ENCODE data around the gene ETV6. TPM values are rescaled to one million over a fixed set of nuclear protein-coding genes. Genes with fewer than 3 reads are reported as not detected.
A peak's percentile ranks its signal among the peaks of the same experiment; 100 is the strongest.

ETV6 gene
- total RNA-seq, 6 donors from 2014 or later: 22.2 to 93.2 (median 37.5) TPM

DNA sequence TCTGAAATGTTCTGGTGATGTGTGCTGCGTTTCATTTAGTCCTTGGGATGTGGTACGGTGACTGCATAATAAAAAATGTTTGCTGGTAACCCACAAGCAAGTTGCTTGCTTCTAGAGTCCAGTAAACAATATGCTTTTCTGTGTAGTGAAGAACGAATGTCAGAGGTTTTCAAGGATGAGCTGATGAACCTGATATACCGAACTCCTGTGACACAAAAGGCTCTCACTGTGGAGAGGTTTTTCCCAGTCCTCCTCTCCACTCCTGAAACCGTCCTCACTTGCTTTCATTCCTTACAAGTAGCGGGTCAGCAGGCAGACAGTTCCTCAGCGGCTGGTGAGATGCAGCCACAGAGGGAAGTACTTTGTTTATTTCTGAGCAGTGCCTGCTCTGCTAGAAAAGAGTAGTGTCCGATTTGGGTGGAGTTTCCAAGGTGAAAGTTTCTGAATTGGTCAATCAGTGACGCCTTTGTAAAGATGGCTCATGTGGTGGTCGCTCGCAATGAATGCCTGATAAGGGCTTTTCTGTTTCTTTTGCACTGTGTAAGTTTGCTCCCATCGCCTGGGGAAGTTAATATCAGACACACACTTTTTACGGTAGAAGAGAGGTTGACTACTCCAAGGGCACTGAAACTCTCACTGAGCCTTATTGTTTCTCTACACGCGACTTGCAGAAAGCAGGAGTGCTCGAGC lies 3.0 kb downstream of the ETV6 start:
- TF ChIP-seq POLR2A (IDR thresholded peaks at IDR 0.05) (peak in 1 of 4 donors; percentile 78), EP300 (IDR thresholded peaks at IDR 0.05) (peak in 1 of 4 donors; percentile 34), POLR2AphosphoS5 (IDR thresholded peaks at IDR 0.05) (peak; percentile 57 to 61), CTCF (IDR thresholded peaks at IDR 0.05) (no peak)
- peak in 1 of 2 donors; percentile 76 for DNase-seq
- peak; percentile 31 to 42 for ATAC-seq (ENCODE audit: low FRiP score in 2 of 2)
- WGBS, 2 donors: 9 to 10% methylated on average over 16 of the region's 16 CpGs
- peak overlapping the region; percentile 15 to 89 (median 68) for H3K4me3 ChIP-seq
- H3K9me3 ChIP-seq: no peaks in the 10 kb centered on the region
- H3K36me3 ChIP-seq: no peaks in the 10 kb centered on the region
- peaks cover 43 to 64% (median 43%) of the 10 kb centered on the region in 4 donors for H3K4me1 ChIP-seq
- peak overlapping the region; percentile 94 to 97 (median 96) for H3K27ac ChIP-seq
- H3K27me3 ChIP-seq: no peaks in the 10 kb centered on the region

DNA sequence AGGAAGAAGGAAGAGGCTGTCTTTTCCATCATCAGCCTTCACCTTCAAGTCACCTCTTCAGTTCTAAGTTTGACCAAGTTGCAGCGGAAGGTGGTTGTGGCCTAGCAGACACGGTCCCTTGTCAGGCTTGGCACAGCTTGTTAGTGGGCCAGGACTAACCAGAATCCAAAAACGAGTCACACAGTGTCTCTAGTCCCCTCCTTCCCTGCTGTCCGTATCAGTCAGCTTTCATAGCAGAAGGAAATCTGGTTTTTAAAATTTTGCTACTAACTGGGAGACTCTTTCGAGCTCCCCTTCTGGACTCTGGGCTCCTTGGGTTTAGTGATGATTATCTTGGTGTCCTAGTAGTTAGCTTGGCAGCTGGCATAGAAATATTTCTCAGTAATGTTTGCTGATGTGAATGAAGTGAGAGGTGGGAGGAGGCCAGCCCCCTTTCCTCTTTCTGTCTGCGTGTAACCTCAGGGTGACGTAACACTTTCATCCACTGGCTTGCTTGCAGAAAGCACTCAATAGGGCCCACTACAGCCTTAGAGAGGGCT lies 3.8 kb downstream of the ETV6 start:
- TF ChIP-seq POLR2AphosphoS5 (IDR thresholded peaks at IDR 0.05): no peak
- TF ChIP-seq EP300 (IDR thresholded peaks at IDR 0.05): no peak
- no peak for TF ChIP-seq CTCF (IDR thresholded peaks at IDR 0.05)
- TF ChIP-seq POLR2A (IDR thresholded peaks at IDR 0.05): no peak
- Histone ChIP-seq H3K4me3 (peak overlapping the region in 2 of 4 donors; percentile 72 to 89), H3K27ac (peak overlapping the region; percentile 94 to 97 (median 96)), H3K36me3 (no peaks in the 10 kb centered on the region), H3K4me1 (peaks cover 47 to 69% (median 50%) of the 10 kb centered on the region in 4 donors), H3K9me3 (no peaks in the 10 kb centered on the region), H3K27me3 (no peaks in the 10 kb centered on the region)
- ATAC-seq (ENCODE audit: low FRiP score in 2 of 2): no peak
- peak in 1 of 2 donors; percentile 30 for DNase-seq
- WGBS, 2 donors: 24 to 40% methylated on average over 7 of the region's 7 CpGs

DNA sequence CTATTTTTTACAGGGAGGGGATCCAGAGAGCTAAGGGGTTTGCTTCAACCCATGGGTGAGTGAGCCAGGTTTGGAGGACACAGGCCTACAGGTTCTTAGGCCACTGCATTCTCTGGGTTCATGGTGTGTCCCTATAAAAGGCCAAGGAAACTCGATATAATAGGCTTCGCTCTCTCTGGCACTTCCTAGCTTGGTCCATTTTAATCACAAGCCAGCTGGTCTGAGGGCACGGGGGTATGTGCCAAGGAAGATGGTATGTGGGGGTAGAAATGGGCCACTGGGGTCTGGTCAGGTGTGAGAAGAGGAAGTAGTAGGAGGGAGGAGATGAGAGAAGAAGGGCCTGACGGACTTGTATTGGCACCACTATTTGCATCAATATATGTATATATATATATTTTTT lies 4.9 kb downstream of the ETV6 start:
- Histone ChIP-seq H3K27me3 (no peaks in the 10 kb centered on the region), H3K27ac (peak overlapping the region in 1 of 4 donors; percentile 94), H3K36me3 (no peaks in the 10 kb centered on the region), H3K4me3 (no peak overlapping the region), H3K4me1 (peaks cover 53 to 70% (median 59%) of the 10 kb centered on the region in 4 donors), H3K9me3 (no peaks in the 10 kb centered on the region)
- no peak for TF ChIP-seq CTCF (IDR thresholded peaks at IDR 0.05)
- no peak for TF ChIP-seq EP300 (IDR thresholded peaks at IDR 0.05)
- TF ChIP-seq POLR2A (IDR thresholded peaks at IDR 0.05): no peak
- TF ChIP-seq POLR2AphosphoS5 (IDR thresholded peaks at IDR 0.05): no peak
- DNase-seq: no peak
- ATAC-seq (ENCODE audit: low FRiP score in 2 of 2): no peak
- 76 to 85% methylated on average over 4 of the region's 4 CpGs for WGBS, 2 donors

DNA sequence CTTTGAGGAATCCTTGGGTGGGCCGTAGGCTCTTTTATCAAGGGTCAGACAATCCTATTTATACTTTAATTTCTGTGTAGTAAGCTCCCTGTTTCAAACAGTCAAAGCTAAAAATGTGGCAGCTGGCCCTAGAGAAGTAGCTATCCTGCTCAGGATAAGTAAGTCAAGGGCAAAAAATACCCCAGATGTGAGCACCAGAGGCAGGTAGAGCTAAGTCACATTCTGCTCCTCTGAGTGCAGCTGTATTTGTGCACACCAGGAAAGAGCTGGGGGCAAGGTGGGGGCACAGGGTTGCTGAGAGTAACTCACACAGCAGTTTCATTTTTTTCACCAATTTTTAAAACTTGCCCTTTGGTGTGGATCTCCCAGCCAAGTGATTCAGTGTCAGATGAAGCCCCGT lies 5.3 kb downstream of the ETV6 start:
- ATAC-seq (ENCODE audit: low FRiP score in 2 of 2) (no peak), DNase-seq (no peak)
- TF ChIP-seq POLR2AphosphoS5 (IDR thresholded peaks at IDR 0.05) (no peak), CTCF (IDR thresholded peaks at IDR 0.05) (no peak), POLR2A (IDR thresholded peaks at IDR 0.05) (no peak)
- Histone ChIP-seq H3K27me3 (no peaks in the 10 kb centered on the region), H3K4me1 (peaks cover 53 to 70% (median 61%) of the 10 kb centered on the region in 4 donors), H3K27ac (peak overlapping the region in 1 of 4 donors; percentile 33), H3K36me3 (no peaks in the 10 kb centered on the region), H3K4me3 (no peak overlapping the region), H3K9me3 (no peaks in the 10 kb centered on the region)
- WGBS, 2 donors: 87 to 88% methylated on average over 2 of the region's 2 CpGs

Measured in upper lobe of left lung (tissue), 6 donors.